ENCODE results near the gene CCDC194.
"Not testable (repeated sequence)": the region's sequence is repeated elsewhere in the genome, so short reads cannot be mapped to it uniquely, and the experiment has no call there.

The CCDC194 gene

DNA sequence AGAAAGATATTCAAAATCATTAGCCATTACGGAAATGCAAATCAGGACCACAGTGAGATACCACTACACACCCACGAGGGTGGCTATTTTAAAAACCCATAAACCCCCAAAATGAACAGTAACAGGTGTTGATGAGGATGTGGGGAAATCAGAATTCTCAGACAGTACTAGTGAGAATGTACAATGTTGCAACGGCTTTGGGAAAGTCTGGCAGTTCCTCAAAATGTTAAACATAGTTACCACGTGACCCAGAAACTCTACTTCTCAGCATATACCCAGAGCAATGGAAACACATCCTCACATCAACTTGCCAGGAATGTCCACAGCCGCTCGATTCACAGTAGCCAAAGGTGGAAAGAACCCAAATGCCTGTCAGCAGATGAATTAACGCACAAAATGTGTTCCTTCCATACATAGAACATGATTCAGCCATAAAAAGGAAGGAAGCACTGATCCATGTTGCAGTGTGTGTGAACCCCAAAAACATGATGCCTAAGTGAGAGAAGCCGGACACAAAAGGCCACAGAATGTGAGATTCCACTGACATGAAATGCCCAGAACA, 23.9 kb downstream of the CCDC194 start:
- DNase-seq (ENCODE audit: low read depth), result peak; percentile 33
- no peak overlapping the region for H3K4me3 ChIP-seq (ENCODE audit: control insufficient read depth, low read depth, low read length)
- TF ChIP-seq, protein P1, sequence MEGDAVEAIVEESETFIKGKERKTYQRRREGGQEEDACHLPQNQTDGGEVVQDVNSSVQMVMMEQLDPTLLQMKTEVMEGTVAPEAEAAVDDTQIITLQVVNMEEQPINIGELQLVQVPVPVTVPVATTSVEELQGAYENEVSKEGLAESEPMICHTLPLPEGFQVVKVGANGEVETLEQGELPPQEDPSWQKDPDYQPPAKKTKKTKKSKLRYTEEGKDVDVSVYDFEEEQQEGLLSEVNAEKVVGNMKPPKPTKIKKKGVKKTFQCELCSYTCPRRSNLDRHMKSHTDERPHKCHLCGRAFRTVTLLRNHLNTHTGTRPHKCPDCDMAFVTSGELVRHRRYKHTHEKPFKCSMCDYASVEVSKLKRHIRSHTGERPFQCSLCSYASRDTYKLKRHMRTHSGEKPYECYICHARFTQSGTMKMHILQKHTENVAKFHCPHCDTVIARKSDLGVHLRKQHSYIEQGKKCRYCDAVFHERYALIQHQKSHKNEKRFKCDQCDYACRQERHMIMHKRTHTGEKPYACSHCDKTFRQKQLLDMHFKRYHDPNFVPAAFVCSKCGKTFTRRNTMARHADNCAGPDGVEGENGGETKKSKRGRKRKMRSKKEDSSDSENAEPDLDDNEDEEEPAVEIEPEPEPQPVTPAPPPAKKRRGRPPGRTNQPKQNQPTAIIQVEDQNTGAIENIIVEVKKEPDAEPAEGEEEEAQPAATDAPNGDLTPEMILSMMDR (conservative IDR thresholded peaks at IDR 0.05; ENCODE audit: control insufficient read depth, insufficient read depth, low read depth, low read length), result no peak

DNA sequence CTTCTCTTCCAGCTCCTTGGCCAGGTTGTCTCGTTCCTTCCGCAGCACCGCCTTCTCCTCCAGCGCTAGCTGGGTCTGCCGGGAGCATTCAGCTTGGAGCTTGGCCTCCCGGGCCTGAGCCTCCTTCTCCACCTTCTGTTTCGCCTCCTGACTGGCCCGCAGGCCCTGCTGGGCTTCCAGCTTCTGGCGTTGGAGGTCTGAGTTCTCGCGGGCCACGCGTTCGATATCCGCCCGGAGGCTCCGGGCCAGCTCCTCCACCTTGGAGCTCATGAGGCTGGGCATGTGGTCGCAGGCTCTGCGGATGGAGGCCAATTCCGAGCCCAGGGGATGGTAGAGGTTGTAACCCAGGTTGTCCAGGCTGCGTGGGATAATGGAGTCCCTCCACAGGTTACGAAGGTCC, 28.6 kb downstream of the CCDC194 start:
- TF ChIP-seq, protein P1 (conservative IDR thresholded peaks at IDR 0.05; ENCODE audit: control insufficient read depth, insufficient read depth, low read depth, low read length), result no peak
- DNase-seq (ENCODE audit: low read depth), result no peak
- H3K4me3 ChIP-seq (ENCODE audit: control insufficient read depth, low read depth, low read length), result no peak overlapping the region

DNA sequence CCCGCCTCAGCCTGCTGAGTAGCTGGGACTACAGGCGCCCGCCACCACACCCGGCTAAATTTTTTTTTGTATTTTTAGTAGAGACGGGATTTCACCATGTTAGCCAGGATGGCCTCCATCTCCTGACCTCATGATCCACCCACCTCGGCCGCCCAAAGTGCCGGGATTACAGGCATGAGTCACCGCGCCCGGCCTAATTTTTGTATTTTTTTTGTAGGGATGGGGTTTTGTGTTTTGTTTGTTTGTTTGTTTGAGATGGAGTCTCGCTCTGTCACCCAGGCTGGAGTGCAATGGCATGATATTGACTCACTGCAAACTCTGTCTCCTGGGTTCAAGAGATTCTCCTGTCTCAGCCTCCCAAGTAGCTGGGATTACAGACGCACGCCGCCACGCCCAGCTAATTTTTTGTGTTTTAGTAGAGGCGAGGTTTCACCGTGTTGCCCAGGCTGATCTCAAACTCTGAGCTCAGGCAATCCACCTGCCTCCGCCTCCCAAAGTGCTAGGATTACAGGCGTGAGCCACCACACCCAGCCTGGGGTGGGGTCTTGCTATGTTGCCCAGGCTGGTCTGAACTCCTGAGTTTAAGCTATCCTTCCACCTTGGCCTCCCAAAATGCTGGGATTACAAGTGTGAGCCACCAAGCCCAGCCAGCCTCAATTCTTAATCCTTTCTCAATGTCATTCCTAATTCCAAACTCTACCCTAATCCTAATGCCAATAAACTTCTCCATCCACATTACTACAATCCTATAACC, 30.0 kb downstream of the CCDC194 start:
- not testable (repeated sequence) for H3K4me3 ChIP-seq (ENCODE audit: control insufficient read depth, low read depth, low read length); DNase-seq (ENCODE audit: low read depth)

DNA sequence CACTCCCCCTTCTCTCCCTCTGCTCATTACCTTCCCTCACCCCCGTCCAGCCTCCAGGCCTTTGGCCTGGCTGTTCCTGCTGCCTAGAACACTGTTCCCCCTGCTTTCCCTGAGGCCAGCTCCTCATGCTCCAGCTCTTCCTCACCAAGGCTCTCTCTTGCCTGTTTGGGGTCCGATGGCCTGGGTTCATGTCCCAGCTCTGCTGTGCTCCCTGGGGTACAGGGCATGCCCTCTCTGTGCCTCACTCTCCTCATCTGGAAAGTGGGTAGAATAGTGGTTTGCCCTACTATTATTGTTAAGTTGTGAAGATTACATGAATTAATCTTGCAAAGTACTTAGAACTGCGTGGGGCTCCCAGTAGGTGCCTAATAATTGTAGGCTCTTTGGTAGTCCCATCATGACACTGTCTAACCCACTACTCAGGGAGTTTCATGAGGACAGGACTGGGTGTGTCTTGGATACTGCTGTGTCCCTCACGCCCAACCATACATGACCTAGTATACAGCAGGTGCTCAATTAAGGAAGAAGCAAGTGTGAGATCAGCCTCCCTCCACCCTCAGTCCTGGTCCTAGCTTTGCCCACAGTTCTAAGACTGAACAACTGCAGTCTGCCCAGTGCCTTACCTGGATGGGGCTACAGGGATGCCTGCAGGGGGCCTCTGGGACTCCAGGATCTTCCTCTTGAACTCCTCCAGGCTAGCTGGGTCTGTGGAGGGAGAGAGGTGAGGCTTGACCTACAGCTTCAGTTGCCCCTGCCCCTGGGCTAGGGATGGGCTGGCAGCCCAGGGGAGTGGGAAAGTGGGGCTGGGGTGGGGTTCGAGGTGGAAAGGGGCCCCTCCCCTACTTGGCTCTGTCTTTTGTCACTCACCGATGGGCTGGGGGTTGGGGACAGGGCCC, 33.8 kb downstream of the CCDC194 start:
- TF ChIP-seq, protein P1 (conservative IDR thresholded peaks at IDR 0.05; ENCODE audit: control insufficient read depth, insufficient read depth, low read depth, low read length), result no peak
- no peak for DNase-seq (ENCODE audit: low read depth)
- no peak overlapping the region for H3K4me3 ChIP-seq (ENCODE audit: control insufficient read depth, low read depth, low read length)

DNA sequence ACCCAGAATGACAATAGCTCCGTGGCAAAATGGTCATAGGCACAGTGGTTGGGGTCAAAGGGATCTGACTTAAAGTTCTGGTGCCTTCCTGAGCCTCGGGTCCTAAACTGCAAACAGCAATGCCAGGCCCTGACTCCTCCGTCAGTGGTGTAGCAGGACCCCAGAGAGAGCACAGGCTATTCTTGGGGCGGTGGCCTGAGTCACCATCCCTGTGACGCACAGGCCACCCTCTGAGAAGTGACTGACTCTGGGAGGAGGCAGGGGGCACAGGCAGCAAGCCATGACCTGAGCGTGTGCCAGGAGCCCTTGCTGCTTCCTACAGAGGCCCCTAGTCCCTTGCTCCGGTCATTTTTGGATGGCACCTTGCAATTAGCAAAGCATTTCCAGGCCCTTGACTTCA, 35.6 kb downstream of the CCDC194 start:
- no peak overlapping the region for H3K4me3 ChIP-seq (ENCODE audit: control insufficient read depth, low read depth, low read length)
- DNase-seq (ENCODE audit: low read depth), result peak; percentile 37
- TF ChIP-seq, protein P1 (conservative IDR thresholded peaks at IDR 0.05; ENCODE audit: control insufficient read depth, insufficient read depth, low read depth, low read length), result no peak

DNA sequence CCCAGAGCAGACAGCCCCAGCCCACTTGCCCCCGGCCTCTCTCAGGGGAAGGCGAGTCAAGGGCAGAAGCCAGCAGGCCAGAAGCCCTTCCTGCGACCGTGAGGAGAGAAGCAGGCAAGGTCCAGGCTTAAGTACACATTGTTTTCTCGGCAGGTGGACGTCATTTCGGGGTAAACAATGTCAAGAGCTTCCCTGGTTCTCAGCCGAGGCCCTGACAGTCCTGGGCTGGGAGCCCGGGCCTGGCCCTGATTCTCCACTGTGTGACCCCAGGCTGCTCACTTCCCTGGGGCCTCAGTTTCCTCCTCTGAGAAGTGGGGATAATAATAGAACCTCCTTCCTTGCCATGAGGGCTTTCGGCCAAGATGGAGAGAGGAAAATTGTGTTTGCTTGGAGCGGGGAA, 36.3 kb downstream of the CCDC194 start:
- TF ChIP-seq, protein P1 (conservative IDR thresholded peaks at IDR 0.05; ENCODE audit: control insufficient read depth, insufficient read depth, low read depth, low read length), result no peak
- no peak overlapping the region for H3K4me3 ChIP-seq (ENCODE audit: control insufficient read depth, low read depth, low read length)
- DNase-seq (ENCODE audit: low read depth), result no peak

Data from fibroblast of mammary gland (primary cell).